Osteoblast (primary cell): ENCODE results near the gene PRICKLE1. TPM values are rescaled to one million over a fixed set of nuclear protein-coding genes. Genes with fewer than 3 reads are reported as not detected.

Source experiments
- DNase-seq: peaks from one replicate; pipeline ENCODE4 v3.0.0; 2011; ENCODE audit warnings: low spot score, mixed read lengths; ENCODE audit not compliant: insufficient read length; ENCODE audit errors: missing footprints
- H2AFZ ChIP-seq: 2 replicates; pipeline ENCODE4 v1.6.0; 2011; ENCODE audit warnings: mild to moderate bottlenecking, low read length
- H3K27ac ChIP-seq: 2 replicates; pipeline ENCODE4 v1.5.1; 2011; ENCODE audit warnings: mild to moderate bottlenecking, low read depth, low read length, moderate library complexity
- H3K27me3 ChIP-seq: 2 replicates; pipeline ENCODE4 v1.6.0; 2012; ENCODE audit warnings: mild to moderate bottlenecking, control low read depth, inconsistent platforms, low read length, moderate library complexity; ENCODE audit not compliant: insufficient read depth
- H3K36me3 ChIP-seq: 2 replicates; pipeline ENCODE4 v1.5.1; 2011; ENCODE audit warnings: mild to moderate bottlenecking, low read length, control low read depth, moderate library complexity; ENCODE audit not compliant: insufficient read depth
- H3K4me1 ChIP-seq: 2 replicates; pipeline ENCODE4 v1.5.1; 2011; ENCODE audit warnings: mild to moderate bottlenecking, low read length, control low read depth, moderate library complexity; ENCODE audit not compliant: insufficient read depth
- H3K4me2 ChIP-seq: 2 replicates; pipeline ENCODE4 v1.6.0; 2011; ENCODE audit warnings: mild to moderate bottlenecking, low read length; ENCODE audit not compliant: insufficient read depth
- H3K4me3 ChIP-seq: fragments of 200-600 bp; sonication (generic); 3 replicates; pipeline ENCODE4 v1.5.1; 2012; ENCODE audit warnings: mild to moderate bottlenecking, low read length, inconsistent platforms; ENCODE audit not compliant: insufficient read depth
- H3K79me2 ChIP-seq: 2 replicates; pipeline ENCODE4 v1.6.0; 2012; ENCODE audit warnings: mild to moderate bottlenecking, low read length, control low read depth, inconsistent platforms; ENCODE audit not compliant: insufficient read depth
- H3K9me3 ChIP-seq: 2 replicates; pipeline ENCODE4 v1.5.1; 2011; ENCODE audit warnings: low read depth, low read length, control low read depth
- H4K20me1 ChIP-seq: 2 replicates; pipeline ENCODE4 v1.6.0; 2012; ENCODE audit warnings: mild to moderate bottlenecking, low read length, control low read depth; ENCODE audit not compliant: insufficient read depth
- CTCF ChIP-seq: IDR thresholded peaks from 2 replicates; pipeline ENCODE4 v1.5.1; 2011; ENCODE audit warnings: mild to moderate bottlenecking, low read depth, low read length, moderate library complexity; ENCODE audit errors: extremely low read depth
- total RNA-seq: library from RNA; depleted of rRNA; stranded (reverse); fragments of >200 nt; gene quantifications from 2 replicates; pipeline ENCODE4 v1.2.3, GENCODE V29; 2012

PRICKLE1 gene
- total RNA-seq, 1 donor, result 13.0 TPM

- no peaks in the 10 kb centered on the region for H3K27me3 ChIP-seq
- H3K27ac ChIP-seq, result no peak overlapping the region
- DNase-seq, result no peak
- H3K4me3 ChIP-seq, result no peak overlapping the region
- peaks cover 18% of the 10 kb centered on the region for H3K4me1 ChIP-seq
- no peaks in the 10 kb centered on the region for H3K9me3 ChIP-seq
- H3K36me3 ChIP-seq, result peaks cover 68% of the 10 kb centered on the region
- peaks cover 16% of the 10 kb centered on the region for H4K20me1 ChIP-seq
- H3K79me2 ChIP-seq, result peaks cover 33% of the 10 kb centered on the region
- no peak overlapping the region for H2AFZ ChIP-seq
- H3K4me2 ChIP-seq, result no peak overlapping the region
- no peak for TF ChIP-seq CTCF
Observed at GRCh38 chr12:42469355-42470175, 120.0 kb downstream of the PRICKLE1 start.

- no peak overlapping the region for H2AFZ ChIP-seq
- H3K4me2 ChIP-seq, result no peak overlapping the region
- no peak for DNase-seq
- H4K20me1 ChIP-seq, result peaks cover 15% of the 10 kb centered on the region
- no peak overlapping the region for H3K4me3 ChIP-seq
- no peaks in the 10 kb centered on the region for H3K27me3 ChIP-seq
- TF ChIP-seq CTCF, result no peak
- peaks cover 29% of the 10 kb centered on the region for H3K79me2 ChIP-seq
- no peaks in the 10 kb centered on the region for H3K9me3 ChIP-seq
- peaks cover 13% of the 10 kb centered on the region for H3K4me1 ChIP-seq
- no peak overlapping the region for H3K27ac ChIP-seq
- peaks cover 74% of the 10 kb centered on the region for H3K36me3 ChIP-seq
Observed at GRCh38 chr12:42468921-42469320, 120.6 kb downstream of the PRICKLE1 start.

GRCh38 chr12:42468341-42468821 is 121.2 kb downstream of the PRICKLE1 start:
- DNase-seq, result no peak
- Histone ChIP-seq H3K27me3 (no peaks in the 10 kb centered on the region), H3K36me3 (peaks cover 80% of the 10 kb centered on the region), H4K20me1 (peaks cover 18% of the 10 kb centered on the region), H3K4me2 (no peak overlapping the region), H3K27ac (no peak overlapping the region), H3K79me2 (peaks cover 26% of the 10 kb centered on the region), H3K4me3 (no peak overlapping the region), H3K9me3 (no peaks in the 10 kb centered on the region), H3K4me1 (peaks cover 8% of the 10 kb centered on the region), H2AFZ (no peak overlapping the region)
- TF ChIP-seq CTCF, result no peak

- H4K20me1 ChIP-seq, result peaks cover 17% of the 10 kb centered on the region
- no peaks in the 10 kb centered on the region for H3K9me3 ChIP-seq
- H3K4me3 ChIP-seq, result no peak overlapping the region
- peaks cover 82% of the 10 kb centered on the region for H3K36me3 ChIP-seq
- no peak for TF ChIP-seq CTCF
- no peaks in the 10 kb centered on the region for H3K27me3 ChIP-seq
- no peak for DNase-seq
- no peaks in the 10 kb centered on the region for H3K79me2 ChIP-seq
- no peak overlapping the region for H3K27ac ChIP-seq
- H2AFZ ChIP-seq, result no peak overlapping the region
- H3K4me2 ChIP-seq, result no peak overlapping the region
- H3K4me1 ChIP-seq, result no peaks in the 10 kb centered on the region
Observed at GRCh38 chr12:42463671-42464070, 125.9 kb downstream of the PRICKLE1 start.
